ENCODE measurements around the gene SSU72.

- TF ChIP-seq POLR2AphosphoS5 (IDR thresholded peaks at IDR 0.05; ENCODE audit: low read depth, low read length) (no peak), CTCF (IDR thresholded peaks at IDR 0.05) (no peak), MAX (IDR thresholded peaks at IDR 0.05; ENCODE audit: low read depth) (no peak), SIN3A (IDR thresholded peaks at IDR 0.05; ENCODE audit: borderline replicate concordance, low read depth, low read length) (no peak), USF2 (IDR thresholded peaks at IDR 0.05; ENCODE audit: borderline replicate concordance, low read depth, low read length) (no peak), RXRA (IDR thresholded peaks at IDR 0.05; ENCODE audit: borderline replicate concordance, low read depth) (no peak), NRF1 (IDR thresholded peaks at IDR 0.05; ENCODE audit: low read depth, low read length) (no peak), YY1 (IDR thresholded peaks at IDR 0.05; ENCODE audit: low read depth) (no peak), RAD21 (IDR thresholded peaks at IDR 0.05; ENCODE audit: low read length) (no peak)
Observed at GRCh38 chr1:1600861-1601563, 26.3 kb upstream of the SSU72 start.

Data from SK-N-SH (cell line).